DND-41 (cell line): ENCODE results near the gene KCNAB1.

Experiments used
- ATAC-seq: fragments of 200-7000 bp; cut with Tn5 transposase; 3 replicates; pipeline ENCODE4 v1.9.1; 2021; ENCODE audit warnings: low read depth; ENCODE audit not compliant: insufficient read depth
- DNase-seq: peaks from one replicate; pipeline ENCODE4 v3.0.0-alpha.2; 2020
- H2AFZ ChIP-seq: 2 replicates; pipeline ENCODE4 v1.6.0; 2012; ENCODE audit warnings: low read depth, low read length
- H3K27ac ChIP-seq: 2 replicates; pipeline ENCODE4 v1.5.1; 2012; ENCODE audit warnings: low read length, inconsistent platforms
- H3K27me3 ChIP-seq: fragments of 200-600 bp; sonication (generic); 2 replicates; pipeline ENCODE4 v1.6.0; 2012; ENCODE audit warnings: low read length, mild to moderate bottlenecking, inconsistent platforms; ENCODE audit not compliant: insufficient read depth, poor library complexity
- H3K36me3 ChIP-seq: 2 replicates; pipeline ENCODE4 v1.5.1; 2012; ENCODE audit warnings: low read length, inconsistent platforms; ENCODE audit not compliant: insufficient read depth
- H3K4me1 ChIP-seq: 2 replicates; pipeline ENCODE4 v1.5.1; 2012; ENCODE audit warnings: mild to moderate bottlenecking, low read length; ENCODE audit not compliant: insufficient read depth
- H3K4me2 ChIP-seq: 2 replicates; pipeline ENCODE4 v1.6.0; 2012; ENCODE audit warnings: mild to moderate bottlenecking, moderate library complexity, low read length, inconsistent platforms; ENCODE audit not compliant: insufficient read depth
- H3K4me3 ChIP-seq, 2 experiments: fragments of 200-600 bp in 1 of 2; shearing (Covaris generic) in 1 of 2; 2 replicates each; pipeline ENCODE4 v1.5.1; 2012 to 2016; ENCODE audit warnings: inconsistent platforms in 2 of 2, low read length in 2 of 2, mild to moderate bottlenecking in 2 of 2, low read depth in 1 of 2, moderate library complexity in 1 of 2
- H3K79me2 ChIP-seq: 2 replicates; pipeline ENCODE4 v1.6.0; 2012; ENCODE audit warnings: low read length, inconsistent platforms; ENCODE audit not compliant: insufficient read depth
- H3K9ac ChIP-seq: 2 replicates; pipeline ENCODE4 v1.6.0; 2012; ENCODE audit warnings: low read depth, mild to moderate bottlenecking, inconsistent platforms, low read length, moderate library complexity
- H3K9me3 ChIP-seq: 2 replicates; pipeline ENCODE4 v1.5.1; 2012; ENCODE audit warnings: low read length, moderate library complexity, mild to moderate bottlenecking, inconsistent platforms; ENCODE audit not compliant: insufficient read depth, severe bottlenecking
- H4K20me1 ChIP-seq: 2 replicates; pipeline ENCODE4 v1.6.0; 2012; ENCODE audit warnings: low read length; ENCODE audit not compliant: insufficient read depth
- EZH2 ChIP-seq: IDR thresholded peaks from 3 replicates; pipeline ENCODE4 v1.6.1; 2012; ENCODE audit warnings: borderline replicate concordance, low read depth, mild to moderate bottlenecking, moderate library complexity, low read length, inconsistent platforms; ENCODE audit not compliant: severe bottlenecking
- TF ChIP-seq, protein P1 (sequence below): IDR thresholded peaks from 2 replicates; pipeline ENCODE4 v1.5.1; 2012; ENCODE audit warnings: borderline replicate concordance, low read length, moderate library complexity, mild to moderate bottlenecking; ENCODE audit not compliant: poor library complexity, severe bottlenecking; ENCODE audit errors: extremely low read depth

The KCNAB1 gene

DNA sequence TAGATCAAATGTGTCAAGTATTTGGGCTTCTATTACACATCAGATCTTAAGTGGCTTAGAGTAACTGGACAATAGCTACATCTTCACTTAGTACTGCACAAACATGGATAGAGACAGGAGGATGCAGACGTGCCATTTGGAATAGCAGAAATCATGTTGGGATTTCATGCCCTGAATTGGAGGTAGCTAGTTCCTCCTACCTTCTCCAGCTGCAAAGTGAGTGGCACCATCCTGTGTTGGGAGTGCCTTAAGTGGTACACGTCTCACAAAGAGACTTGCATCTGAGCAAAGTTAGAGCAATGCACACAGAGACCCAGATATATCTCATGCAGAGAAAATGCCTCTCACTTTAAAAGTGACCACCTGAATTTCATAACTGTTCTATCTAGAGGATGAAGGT, 298.1 kb downstream of the KCNAB1 start:
- Histone ChIP-seq H3K4me2 (no peak overlapping the region), H3K79me2 (no peaks in the 10 kb centered on the region), H3K4me3 (no peak overlapping the region), H3K27ac (no peak overlapping the region), H3K4me1 (no peaks in the 10 kb centered on the region), H3K36me3 (no peaks in the 10 kb centered on the region), H3K27me3 (peaks cover 6% of the 10 kb centered on the region), H2AFZ (no peak overlapping the region), H4K20me1 (no peaks in the 10 kb centered on the region), H3K9ac (no peak overlapping the region), H3K9me3 (no peaks in the 10 kb centered on the region)
- no peak for DNase-seq
- ATAC-seq, result no peak
- no peak for TF ChIP-seq EZH2
- TF ChIP-seq, protein P1, sequence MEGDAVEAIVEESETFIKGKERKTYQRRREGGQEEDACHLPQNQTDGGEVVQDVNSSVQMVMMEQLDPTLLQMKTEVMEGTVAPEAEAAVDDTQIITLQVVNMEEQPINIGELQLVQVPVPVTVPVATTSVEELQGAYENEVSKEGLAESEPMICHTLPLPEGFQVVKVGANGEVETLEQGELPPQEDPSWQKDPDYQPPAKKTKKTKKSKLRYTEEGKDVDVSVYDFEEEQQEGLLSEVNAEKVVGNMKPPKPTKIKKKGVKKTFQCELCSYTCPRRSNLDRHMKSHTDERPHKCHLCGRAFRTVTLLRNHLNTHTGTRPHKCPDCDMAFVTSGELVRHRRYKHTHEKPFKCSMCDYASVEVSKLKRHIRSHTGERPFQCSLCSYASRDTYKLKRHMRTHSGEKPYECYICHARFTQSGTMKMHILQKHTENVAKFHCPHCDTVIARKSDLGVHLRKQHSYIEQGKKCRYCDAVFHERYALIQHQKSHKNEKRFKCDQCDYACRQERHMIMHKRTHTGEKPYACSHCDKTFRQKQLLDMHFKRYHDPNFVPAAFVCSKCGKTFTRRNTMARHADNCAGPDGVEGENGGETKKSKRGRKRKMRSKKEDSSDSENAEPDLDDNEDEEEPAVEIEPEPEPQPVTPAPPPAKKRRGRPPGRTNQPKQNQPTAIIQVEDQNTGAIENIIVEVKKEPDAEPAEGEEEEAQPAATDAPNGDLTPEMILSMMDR, result no peak

DNA sequence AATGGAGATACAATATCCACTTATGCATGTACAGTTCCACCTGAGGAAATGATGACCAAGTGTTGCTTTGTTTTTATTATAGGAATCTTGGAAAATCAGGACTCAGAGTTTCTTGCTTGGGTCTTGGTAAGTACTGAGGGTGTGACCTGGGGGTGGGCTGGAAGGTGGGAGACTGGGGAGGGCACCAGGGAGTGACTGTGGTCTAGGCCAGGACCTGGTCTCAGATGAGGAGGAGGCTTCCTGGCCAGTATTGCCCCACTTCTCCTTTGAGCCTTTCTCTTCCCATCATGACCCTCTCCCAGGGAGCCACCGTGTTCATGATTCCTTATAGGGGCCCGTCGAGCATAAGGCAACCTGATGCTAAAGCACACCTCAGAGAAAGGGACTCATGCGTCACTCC, 301.2 kb downstream of the KCNAB1 start:
- Histone ChIP-seq H4K20me1 (no peaks in the 10 kb centered on the region), H3K4me2 (no peak overlapping the region), H3K27me3 (peaks cover 10% of the 10 kb centered on the region), H3K79me2 (no peaks in the 10 kb centered on the region), H3K4me1 (no peaks in the 10 kb centered on the region), H3K4me3 (no peak overlapping the region), H2AFZ (no peak overlapping the region), H3K36me3 (no peaks in the 10 kb centered on the region), H3K9ac (no peak overlapping the region), H3K27ac (no peak overlapping the region), H3K9me3 (no peaks in the 10 kb centered on the region)
- DNase-seq (no peak), ATAC-seq (no peak)
- TF ChIP-seq, protein P1, result no peak
- TF ChIP-seq EZH2, result no peak

DNA sequence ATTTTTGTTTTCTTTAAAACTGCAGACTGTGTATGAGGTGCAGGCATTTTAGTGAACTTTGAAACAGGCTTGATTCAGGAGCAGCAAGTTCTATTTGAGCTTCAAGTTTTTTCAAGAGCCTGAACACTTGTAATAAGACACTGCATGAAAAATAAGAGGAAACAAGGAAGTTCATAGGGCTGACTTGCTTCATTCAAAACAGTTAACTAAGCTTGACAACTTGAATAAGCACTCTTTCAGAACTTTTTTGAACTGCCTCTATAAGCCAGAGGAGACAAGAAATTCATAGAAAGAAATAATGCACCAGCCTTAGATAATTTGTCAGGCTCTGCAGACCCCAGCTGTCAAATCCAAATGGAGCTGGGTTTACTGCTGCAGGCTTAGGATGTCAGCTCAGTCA, 304.4 kb downstream of the KCNAB1 start:
- H3K27me3 ChIP-seq, result peaks cover 4% of the 10 kb centered on the region
- H3K4me1 ChIP-seq, result no peaks in the 10 kb centered on the region
- H3K36me3 ChIP-seq, result no peaks in the 10 kb centered on the region
- no peak overlapping the region for H3K4me3 ChIP-seq
- ATAC-seq, result no peak
- no peaks in the 10 kb centered on the region for H3K79me2 ChIP-seq
- no peak overlapping the region for H2AFZ ChIP-seq
- H3K27ac ChIP-seq, result no peak overlapping the region
- H3K9me3 ChIP-seq, result no peaks in the 10 kb centered on the region
- no peak overlapping the region for H3K4me2 ChIP-seq
- TF ChIP-seq EZH2, result no peak
- TF ChIP-seq, protein P1, result no peak
- DNase-seq, result no peak
- no peak overlapping the region for H3K9ac ChIP-seq
- H4K20me1 ChIP-seq, result no peaks in the 10 kb centered on the region

DNA sequence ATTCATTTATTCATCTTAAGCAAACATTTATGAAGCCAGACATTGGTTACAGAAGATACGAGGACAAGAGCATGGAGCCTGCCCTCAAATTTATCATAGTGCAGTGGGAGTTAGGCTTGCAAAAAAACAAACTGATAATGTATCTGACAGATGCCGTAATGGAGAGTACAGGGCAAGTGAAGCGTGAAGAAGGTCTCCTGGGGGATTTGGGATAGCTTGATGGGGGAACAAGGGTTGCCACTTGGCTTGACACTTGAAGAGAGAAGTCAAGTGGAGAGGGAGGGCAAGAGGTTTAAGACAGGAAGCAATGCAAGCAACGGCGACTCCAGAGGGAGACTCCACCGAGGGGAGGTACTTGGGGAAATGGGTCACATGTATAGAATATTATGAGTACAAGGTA, 305.3 kb downstream of the KCNAB1 start:
- DNase-seq, result no peak
- no peaks in the 10 kb centered on the region for H3K9me3 ChIP-seq
- no peak overlapping the region for H3K9ac ChIP-seq
- no peaks in the 10 kb centered on the region for H3K36me3 ChIP-seq
- no peak overlapping the region for H3K27ac ChIP-seq
- ATAC-seq, result no peak
- no peak overlapping the region for H2AFZ ChIP-seq
- H3K4me1 ChIP-seq, result no peaks in the 10 kb centered on the region
- peaks cover 9% of the 10 kb centered on the region for H3K27me3 ChIP-seq
- H3K79me2 ChIP-seq, result no peaks in the 10 kb centered on the region
- TF ChIP-seq, protein P1, result no peak
- TF ChIP-seq EZH2, result no peak
- H3K4me3 ChIP-seq, result no peak overlapping the region
- no peak overlapping the region for H3K4me2 ChIP-seq
- no peaks in the 10 kb centered on the region for H4K20me1 ChIP-seq
